NCI-H2196 (cell line): ENCODE results near the gene TARM1.
A peak's percentile ranks its signal among the peaks of the same experiment; 100 is the strongest.

Source experiments
- DNase-seq: peaks from one replicate; lab custom pipeline; 2025; ENCODE audit not compliant: unreplicated experiment; lab: John Stamatoyannopoulos, UW

The TARM1 gene

GRCh38 chr19:54081032-54081431 lies at the start of gene TARM1:
TSS of gene TARM1 (minus strand) at chr19:54081365. CDS start at chr19:54081340, 25 bp downstream.
- DNase-seq: no peak

GRCh38 chr19:54129617-54129996 lies 48.4 kb upstream of the TARM1 start:
- no peak for DNase-seq

DNA sequence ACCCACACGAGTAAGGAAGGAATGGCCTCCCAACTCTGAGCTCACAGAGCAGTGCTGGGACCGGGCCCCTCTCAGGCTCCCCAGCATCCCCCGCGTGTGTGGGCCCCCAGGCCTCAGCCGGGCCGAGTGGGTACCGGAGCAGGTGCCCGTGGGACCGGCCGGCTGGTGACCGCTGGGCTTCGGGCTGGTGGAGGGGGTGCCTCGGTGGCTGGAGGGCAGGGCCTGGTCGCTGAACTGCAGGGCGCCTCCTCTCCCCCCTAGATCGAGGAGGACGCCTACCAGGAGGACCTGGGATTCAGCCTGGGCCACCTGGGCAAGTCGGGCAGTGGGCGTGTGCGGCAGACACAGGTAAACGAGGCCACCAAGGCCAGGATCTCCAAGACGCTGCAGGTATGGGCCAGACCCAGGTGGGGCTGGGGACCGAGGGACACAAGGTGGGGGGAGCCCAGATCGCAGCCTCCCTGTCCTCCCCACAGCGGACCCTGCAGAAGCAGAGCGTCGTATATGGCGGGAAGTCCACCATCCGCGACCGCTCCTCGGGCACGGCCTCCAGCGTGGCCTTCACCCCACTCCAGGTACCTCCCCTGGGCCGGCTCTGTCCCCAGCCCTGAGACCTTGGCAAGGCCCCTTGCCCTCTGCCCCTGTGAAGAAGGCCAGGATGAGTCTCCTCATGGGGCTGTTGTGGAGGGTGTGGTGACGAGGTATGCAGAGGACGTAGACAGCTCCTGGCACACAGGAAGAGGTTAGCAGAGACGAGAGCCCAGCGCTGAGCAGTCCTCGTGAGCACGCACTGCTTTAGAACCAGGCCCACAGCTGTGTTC lies 47.8 kb upstream of the TARM1 start:
- no peak for DNase-seq

- DNase-seq: no peak
These were observed 47.2 kb upstream of the TARM1 start for GRCh38 chr19:54128441-54128725.

- no peak for DNase-seq
These were observed 46.7 kb upstream of the TARM1 start for GRCh38 chr19:54127688-54128440.

DNA sequence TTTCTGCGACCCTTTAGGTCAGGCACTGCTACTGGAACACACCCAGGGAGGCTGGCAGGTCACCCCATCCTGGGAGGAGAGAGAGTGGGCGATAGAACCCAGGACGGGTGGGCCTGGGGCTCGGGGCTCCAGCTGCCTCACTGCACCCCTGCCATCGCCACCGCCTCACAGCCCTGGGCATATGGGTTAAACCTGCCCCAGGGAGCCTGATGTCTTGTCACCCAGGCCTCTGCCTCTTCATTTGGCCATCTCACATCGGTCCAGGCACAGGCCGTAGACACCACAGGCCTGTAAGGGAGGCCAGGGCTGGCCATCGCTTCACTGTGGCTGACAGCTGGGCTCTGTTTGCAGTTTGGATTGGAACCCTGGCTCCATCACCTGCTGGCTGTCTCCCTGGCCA lies 44.5 kb upstream of the TARM1 start:
- no peak for DNase-seq

GRCh38 chr19:54124393-54124792 lies 43.2 kb upstream of the TARM1 start:
- no peak for DNase-seq

GRCh38 chr19:54123682-54124081 lies 42.5 kb upstream of the TARM1 start:
- DNase-seq: no peak

- no peak for DNase-seq
These were observed 40.1 kb upstream of the TARM1 start for GRCh38 chr19:54121259-54121658.

DNA sequence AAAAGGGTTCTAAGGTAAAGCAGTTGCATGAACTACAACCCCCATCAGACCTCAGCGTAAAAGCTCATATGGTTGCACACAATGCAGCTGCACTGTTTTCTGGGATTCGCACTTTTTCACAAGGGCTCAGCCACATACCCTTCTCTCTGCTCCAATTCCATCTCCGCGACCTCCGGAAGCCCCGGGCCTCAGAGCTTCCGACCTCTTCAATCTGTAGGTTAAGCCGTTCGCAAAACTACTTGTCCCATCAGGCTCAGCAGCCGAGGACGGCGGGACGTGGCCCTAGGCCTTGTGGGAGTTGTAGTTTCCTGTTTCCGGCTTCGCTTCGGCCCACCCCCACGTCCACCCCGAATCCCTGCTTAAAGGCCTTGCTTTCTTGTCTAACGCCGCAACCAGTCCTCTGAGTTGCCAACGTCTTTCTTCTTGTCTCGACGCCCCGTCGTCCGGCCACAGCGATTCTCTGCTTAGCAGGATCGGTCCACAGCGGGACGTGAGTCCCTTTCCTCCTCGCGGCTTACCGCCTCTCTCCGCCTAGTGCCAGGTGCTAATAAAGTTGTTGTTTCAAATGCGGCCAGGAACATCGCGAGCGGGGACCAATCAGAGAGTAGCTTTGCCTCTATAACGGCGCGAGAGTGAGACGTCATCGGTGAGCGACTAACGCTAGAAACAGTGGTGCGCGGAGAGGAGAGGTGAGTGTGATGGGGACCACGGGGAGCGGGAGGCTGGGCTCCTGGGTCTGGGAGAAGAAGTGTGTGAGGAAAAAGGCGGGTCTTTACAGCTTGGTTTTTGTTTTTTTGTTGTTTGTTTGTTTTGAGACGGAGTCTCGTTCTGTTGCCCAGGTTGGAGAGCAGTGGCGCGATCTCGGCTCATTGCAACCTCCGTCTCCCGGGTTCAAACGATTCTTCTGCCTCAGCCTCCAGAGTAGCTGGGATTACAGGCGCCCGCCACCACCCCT lies 34.2 kb upstream of the TARM1 start, which contains the start of the genes PRPF31 and TFPT:
Gene PRPF31, plus strand, starts transcription at position 646 of the 955 bp plus-strand sequence. CDS start 2,525 bp downstream, outside the sequence.
Gene TFPT, minus strand, starts transcription at position 549 of the 955 bp plus-strand sequence. Its CDS starts 388 bp downstream, at position 161.
- DNase-seq: peak; percentile 99

- DNase-seq: peak; percentile 45
These were observed 33.4 kb upstream of the TARM1 start for GRCh38 chr19:54114340-54115108.

- no peak for DNase-seq
These were observed 28.5 kb upstream of the TARM1 start for GRCh38 chr19:54109651-54110050.

DNA sequence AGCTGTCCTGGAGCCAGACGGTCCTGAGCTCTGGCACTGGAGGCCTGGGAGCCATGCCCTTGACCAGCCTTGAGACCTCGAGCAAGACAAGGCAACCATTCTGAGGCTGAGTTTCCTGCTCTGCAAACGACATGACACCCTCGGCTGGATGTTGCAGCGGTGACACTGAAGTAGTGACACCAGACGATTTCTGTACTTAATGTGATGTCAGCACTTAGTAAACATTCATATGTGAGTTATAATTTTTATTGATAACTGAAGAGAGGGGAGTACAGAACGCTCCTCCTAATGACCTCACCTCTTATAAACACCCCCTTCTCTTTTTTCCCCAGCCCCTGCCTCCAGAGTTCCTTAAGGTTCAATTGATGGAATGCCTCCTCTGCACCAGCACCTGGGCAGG lies 27.3 kb upstream of the TARM1 start:
- DNase-seq: no peak

- DNase-seq: no peak
These were observed 26.8 kb upstream of the TARM1 start for GRCh38 chr19:54107876-54108490.

GRCh38 chr19:54106716-54107115 lies 25.6 kb upstream of the TARM1 start:
- DNase-seq: no peak

GRCh38 chr19:54105796-54106195 lies 24.6 kb upstream of the TARM1 start:
- no peak for DNase-seq

- no peak for DNase-seq
These were observed 24.0 kb upstream of the TARM1 start for GRCh38 chr19:54104998-54105715.

GRCh38 chr19:54102421-54103169 lies 21.4 kb upstream of the TARM1 start, which contains the start of gene NDUFA3:
TSS of gene NDUFA3 (plus strand) at chr19:54102855. CDS start at chr19:54102879, 24 bp downstream.
- peak; percentile 98 for DNase-seq
